Breast epithelium (tissue), 4 donors: Measurements from ENCODE around the gene CAMK1. TPM values are rescaled to one million over a fixed set of nuclear protein-coding genes. Genes with fewer than 3 reads are reported as not detected.

Source experiments
- DNase-seq, 2 donors: peaks; one replicate each; pipeline ENCODE4 v3.0.0-alpha.2; 2019; ENCODE audit warnings: low spot score in 2 of 2
- H3K27ac ChIP-seq, 2 donors: fragments of 200-600 bp; sonication (generic) in 1 of 2; one replicate each; pipeline ENCODE4 v1.5.1; 2016 to 2019; ENCODE audit warnings: mild to moderate bottlenecking in 1 of 2
- H3K27me3 ChIP-seq, 2 donors: fragments of 200-600 bp; sonication (generic) in 1 of 2; one replicate each; pipeline versions ENCODE4 v1.5.1 to v1.6.0; 2017 to 2019; ENCODE audit warnings: control low read depth in 1 of 2, mild to moderate bottlenecking in 1 of 2
- H3K36me3 ChIP-seq: fragments of 200-600 bp; one replicate; pipeline ENCODE4 v1.5.1; 2019
- H3K4me1 ChIP-seq, 2 donors: fragments of 200-600 bp; sonication (generic); one replicate each; pipeline ENCODE4 v1.5.1; 2016 to 2019; ENCODE audit warnings: control low read depth in 1 of 2
- H3K4me3 ChIP-seq, 3 donors: fragments of 200-600 bp; sonication (generic); 1 replicate in 2 of 3; 2 replicates in 1 of 3; pipeline ENCODE4 v1.5.1; 2016 to 2019; ENCODE audit warnings: mild to moderate bottlenecking in 3 of 3, moderate library complexity in 2 of 3
- H3K9me3 ChIP-seq, 2 donors: fragments of 200-600 bp; sonication (generic) in 1 of 2; one replicate each; pipeline ENCODE4 v1.5.1; 2016 to 2019; ENCODE audit warnings: control low read depth in 1 of 2
- CTCF ChIP-seq, 3 donors: fragments of 450-650 bp; IDR thresholded peaks; one replicate each; pipeline ENCODE4 v1.5.1; 2016 to 2017; ENCODE audit warnings: antibody characterized with exemption in 3 of 3, mild to moderate bottlenecking in 3 of 3, moderate library complexity in 3 of 3
- POLR2A ChIP-seq: fragments of 450-650 bp; IDR thresholded peaks from one replicate; pipeline ENCODE4 v1.6.1; 2016; ENCODE audit warnings: antibody characterized with exemption, mild to moderate bottlenecking, moderate library complexity
- POLR2AphosphoS5 ChIP-seq, 3 donors: sonication (generic); formaldehyde crosslinking; IDR thresholded peaks; one replicate each; pipeline ENCODE4 v1.6.1; 2017; ENCODE audit warnings: antibody characterized with exemption in 3 of 3
- intact Hi-C: fragments of 100-400 bp; cut with DNase I; formaldehyde crosslinking; loops from one replicate; pipeline ENCODE4 v1.15.1; 2023; ENCODE audit warnings: low total_unique reads
- total RNA-seq, 3 donors: library from RNA; depleted of rRNA; stranded (reverse); fragments of >200 nt; gene quantifications; one replicate each; pipeline ENCODE4 v1.1.0, GENCODE V29; 2016

CAMK1 gene
- total RNA-seq, 3 donors from 2014 or later = 25.2 to 58.7 (median 40.0) TPM

DNA sequence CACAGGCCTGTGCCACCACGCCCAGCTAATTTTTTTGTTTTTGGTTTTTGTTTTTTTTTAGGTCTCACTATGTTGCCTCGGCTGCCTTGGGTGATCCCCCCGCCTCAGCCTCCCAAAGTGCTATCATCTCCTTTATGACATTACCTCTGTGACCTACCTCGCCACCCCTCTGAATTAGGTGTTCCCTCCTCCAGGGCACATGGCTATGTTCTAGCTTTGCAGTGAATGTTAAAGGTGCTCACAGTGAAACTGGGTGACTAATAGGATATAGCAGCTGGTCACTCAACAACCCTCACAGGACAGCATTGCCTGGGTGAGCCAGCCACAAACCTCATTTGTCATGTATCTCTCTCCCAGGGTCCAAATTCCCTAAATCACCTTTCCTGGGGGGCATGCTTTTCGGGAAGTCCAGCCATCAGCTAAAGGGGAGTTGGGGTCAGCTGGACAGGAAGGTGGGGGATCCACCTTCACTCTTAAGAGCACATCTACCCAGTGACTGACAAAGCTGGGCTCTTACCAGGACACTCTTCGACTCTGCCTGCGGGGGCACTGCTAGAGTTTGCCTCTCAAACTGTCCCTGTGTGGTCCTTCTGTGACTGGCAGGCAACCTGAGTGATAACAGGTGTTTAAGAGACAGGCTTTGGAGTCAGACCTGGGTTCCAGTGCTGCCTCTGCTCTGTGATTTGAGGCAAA, 38.7 kb upstream of the CAMK1 start:
- no peak overlapping the region for H3K4me3 ChIP-seq
- intact Hi-C loops = no loop called here
- DNase-seq = no peak
- H3K27me3 ChIP-seq = no peaks in the 10 kb centered on the region
- H3K9me3 ChIP-seq = no peaks in the 10 kb centered on the region
- peak overlapping the region; percentile 96 to 97 for H3K27ac ChIP-seq
- no peaks in the 10 kb centered on the region for H3K4me1 ChIP-seq
- peaks cover 7% of the 10 kb centered on the region for H3K36me3 ChIP-seq
- TF ChIP-seq POLR2A = no peak
- no peak for TF ChIP-seq CTCF (IDR thresholded peaks at IDR 0.05)
- no peak for TF ChIP-seq POLR2AphosphoS5 (IDR thresholded peaks at IDR 0.05)

DNA sequence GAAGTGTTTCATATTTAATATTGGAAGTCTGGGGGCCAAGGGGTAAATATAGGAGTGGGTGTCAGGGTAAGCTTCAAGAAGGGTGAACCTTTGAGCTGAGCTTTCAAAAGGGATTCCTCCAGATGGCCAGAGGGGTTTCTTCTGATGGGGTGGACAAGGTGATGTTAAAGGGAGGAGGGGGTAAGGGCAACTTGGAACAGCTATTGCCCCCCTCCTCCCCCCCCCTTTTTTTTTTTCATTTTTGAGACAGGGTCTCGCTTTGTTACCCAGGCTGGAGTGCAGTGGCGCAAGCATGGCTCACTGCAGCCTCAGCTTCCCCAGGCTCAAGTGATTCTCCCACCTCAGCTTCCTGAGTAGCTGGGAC, 38.2 kb upstream of the CAMK1 start:
- intact Hi-C loops = no loop called here
- Histone ChIP-seq H3K27ac (peak overlapping the region in 1 of 2 donors; percentile 97), H3K9me3 (no peaks in the 10 kb centered on the region), H3K4me1 (no peaks in the 10 kb centered on the region), H3K27me3 (no peaks in the 10 kb centered on the region), H3K4me3 (no peak overlapping the region), H3K36me3 (peaks cover 7% of the 10 kb centered on the region)
- no peak for DNase-seq
- TF ChIP-seq POLR2AphosphoS5 (IDR thresholded peaks at IDR 0.05) = no peak
- no peak for TF ChIP-seq POLR2A
- no peak for TF ChIP-seq CTCF (IDR thresholded peaks at IDR 0.05)

DNA sequence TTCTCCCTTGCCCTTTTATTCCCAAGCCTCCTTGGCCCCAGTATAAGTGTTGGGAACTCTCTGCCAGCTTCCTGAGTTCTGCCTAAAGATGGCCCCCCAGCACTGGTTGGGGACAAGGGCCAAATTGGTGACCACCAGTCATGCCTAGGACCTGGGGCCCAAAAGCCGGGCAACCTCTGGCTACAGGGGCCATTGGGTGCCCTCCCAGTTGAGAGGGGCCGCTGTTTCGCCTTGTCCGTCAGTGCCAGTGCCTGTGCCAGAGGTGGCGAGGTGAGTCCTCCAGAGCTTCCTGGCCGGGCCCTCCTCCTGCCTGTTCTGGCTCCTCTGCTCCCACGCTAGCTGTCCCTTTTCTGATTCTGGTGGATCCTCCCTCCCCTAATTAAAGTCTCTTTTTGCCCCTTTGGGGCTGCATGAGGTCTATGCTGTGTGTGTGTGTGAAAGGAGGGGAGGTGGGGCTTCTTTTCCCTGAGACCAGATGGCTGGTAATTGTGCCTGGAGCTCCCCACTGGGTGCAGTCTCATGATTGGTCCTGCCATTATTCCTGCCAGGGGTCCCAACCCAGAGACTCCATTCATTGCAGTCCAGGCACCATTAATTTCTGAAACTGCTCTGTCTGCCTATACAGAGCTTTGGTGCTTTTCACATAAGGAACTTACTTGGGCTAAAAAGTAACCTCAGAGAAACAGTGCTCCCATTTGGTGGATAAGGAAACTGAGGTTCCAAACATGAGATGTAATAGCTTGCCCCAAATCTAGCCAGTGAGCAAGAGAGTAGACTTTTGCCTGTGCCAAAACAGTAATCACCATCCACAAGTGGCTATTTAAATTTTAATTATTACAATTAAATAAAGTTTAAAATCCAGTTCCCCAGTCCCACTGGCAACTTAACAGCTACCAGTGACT, 37.2 kb upstream of the CAMK1 start:
- no peaks in the 10 kb centered on the region for H3K27me3 ChIP-seq
- no peak for TF ChIP-seq POLR2A
- peaks cover 7% of the 10 kb centered on the region for H3K36me3 ChIP-seq
- intact Hi-C loops = no loop called here
- no peaks in the 10 kb centered on the region for H3K4me1 ChIP-seq
- no peak for DNase-seq
- H3K4me3 ChIP-seq = no peak overlapping the region
- H3K27ac ChIP-seq = no peak overlapping the region
- no peaks in the 10 kb centered on the region for H3K9me3 ChIP-seq

GRCh38 chr3:9806137-9806536, 36.4 kb upstream of the CAMK1 start:
- Histone ChIP-seq H3K4me1 (no peaks in the 10 kb centered on the region), H3K27me3 (no peaks in the 10 kb centered on the region), H3K27ac (no peak overlapping the region), H3K4me3 (no peak overlapping the region), H3K36me3 (peaks cover 12% of the 10 kb centered on the region), H3K9me3 (no peaks in the 10 kb centered on the region)
- TF ChIP-seq POLR2AphosphoS5 (IDR thresholded peaks at IDR 0.05) (no peak), CTCF (IDR thresholded peaks at IDR 0.05) (no peak), POLR2A (no peak)
- intact Hi-C loops = no loop called here
- DNase-seq = no peak

- no peak overlapping the region for H3K27ac ChIP-seq
- no peak for TF ChIP-seq POLR2A
- intact Hi-C loops = no loop called here
- H3K9me3 ChIP-seq = no peaks in the 10 kb centered on the region
- H3K36me3 ChIP-seq = peaks cover 13% of the 10 kb centered on the region
- H3K4me1 ChIP-seq = no peaks in the 10 kb centered on the region
- H3K27me3 ChIP-seq = no peaks in the 10 kb centered on the region
- DNase-seq = no peak
- H3K4me3 ChIP-seq = no peak overlapping the region
These were observed 35.2 kb upstream of the CAMK1 start for GRCh38 chr3:9804996-9805395.

DNA sequence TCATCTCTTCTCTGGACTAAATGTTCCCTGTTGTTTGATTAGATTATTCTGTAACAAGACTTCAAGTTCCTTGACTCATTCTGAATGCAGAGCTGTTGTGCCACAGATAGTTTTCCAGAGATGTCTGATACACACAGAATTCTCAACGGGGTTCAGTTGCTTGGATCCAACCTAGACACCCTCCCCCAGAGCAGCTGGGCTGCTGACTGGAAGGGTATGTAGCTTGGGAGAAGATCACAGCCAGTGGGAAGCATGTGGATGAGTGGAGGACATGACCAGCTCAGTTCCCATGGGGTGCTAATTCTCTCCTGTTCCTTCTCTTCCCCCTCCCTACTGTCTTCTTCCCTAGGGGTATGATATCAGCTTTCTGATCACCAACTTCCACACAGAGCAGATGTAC, 33.7 kb upstream of the CAMK1 start:
- H3K27me3 ChIP-seq = no peaks in the 10 kb centered on the region
- no peak overlapping the region for H3K27ac ChIP-seq
- peaks cover 14% of the 10 kb centered on the region for H3K36me3 ChIP-seq
- no peak for DNase-seq
- H3K9me3 ChIP-seq = no peaks in the 10 kb centered on the region
- H3K4me3 ChIP-seq = no peak overlapping the region
- intact Hi-C loops = no loop called here
- H3K4me1 ChIP-seq = no peaks in the 10 kb centered on the region
- TF ChIP-seq POLR2A = no peak
- TF ChIP-seq CTCF (IDR thresholded peaks at IDR 0.05) = no peak
- TF ChIP-seq POLR2AphosphoS5 (IDR thresholded peaks at IDR 0.05) = no peak
